Measurements from ENCODE around the gene GOLGA6L10.
A peak's percentile ranks its signal among the peaks of the same experiment; 100 is the strongest.
"Not testable (repeated sequence)": the region's sequence is repeated elsewhere in the genome, so short reads cannot be mapped to it uniquely, and the experiment has no call there.

Gene GOLGA6L10, protein sequence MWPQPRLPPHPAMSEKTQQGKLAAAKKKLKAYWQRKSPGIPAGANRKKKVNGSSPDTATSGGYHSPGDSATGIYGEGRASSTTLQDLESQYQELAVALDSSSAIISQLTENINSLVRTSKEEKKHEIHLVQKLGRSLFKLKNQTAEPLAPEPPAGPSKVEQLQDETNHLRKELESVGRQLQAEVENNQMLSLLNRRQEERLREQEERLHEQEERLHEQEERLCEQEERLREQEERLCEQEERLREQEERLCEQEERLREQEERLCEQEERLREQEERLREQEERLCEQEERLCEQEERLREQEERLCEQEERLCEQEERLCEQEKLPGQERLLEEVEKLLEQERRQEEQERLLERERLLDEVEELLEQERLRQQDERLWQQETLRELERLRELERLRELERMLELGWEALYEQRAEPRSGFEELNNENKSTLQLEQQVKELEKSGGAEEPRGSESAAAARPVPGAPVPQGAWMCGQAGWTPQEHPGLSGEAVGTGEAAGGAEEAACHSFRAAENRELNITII

DNA sequence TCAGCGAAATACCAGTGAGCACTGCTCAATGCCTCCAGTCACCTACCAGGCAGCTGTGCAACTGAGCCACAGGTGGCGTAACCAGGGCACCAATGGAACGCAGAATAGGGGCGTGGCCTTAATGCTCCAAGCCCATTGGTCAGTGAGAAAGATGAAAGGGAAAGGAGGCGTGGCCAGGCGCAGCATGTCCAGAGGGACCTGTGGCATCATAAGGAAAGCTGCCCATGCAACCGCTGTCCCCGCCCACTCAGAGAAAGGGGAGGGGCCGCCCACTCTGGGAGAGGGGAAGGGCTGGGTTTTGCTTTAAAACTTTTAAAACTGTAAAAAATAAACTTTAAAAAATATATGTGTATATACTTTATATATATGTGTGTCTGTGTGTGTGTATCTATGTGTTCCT is at the start of gene GOLGA6L10:
Gene GOLGA6L10, minus strand, starts transcription at position 101 of the 400 bp plus-strand sequence. Its CDS starts 100 bp downstream, at position 1.
- not testable (repeated sequence) for DNase-seq (ENCODE audit: low read depth)

GRCh38 chr15:82398785-82399184 is 49.5 kb upstream of the GOLGA6L10 start:
- DNase-seq (ENCODE audit: low read depth), result no peak

DNA sequence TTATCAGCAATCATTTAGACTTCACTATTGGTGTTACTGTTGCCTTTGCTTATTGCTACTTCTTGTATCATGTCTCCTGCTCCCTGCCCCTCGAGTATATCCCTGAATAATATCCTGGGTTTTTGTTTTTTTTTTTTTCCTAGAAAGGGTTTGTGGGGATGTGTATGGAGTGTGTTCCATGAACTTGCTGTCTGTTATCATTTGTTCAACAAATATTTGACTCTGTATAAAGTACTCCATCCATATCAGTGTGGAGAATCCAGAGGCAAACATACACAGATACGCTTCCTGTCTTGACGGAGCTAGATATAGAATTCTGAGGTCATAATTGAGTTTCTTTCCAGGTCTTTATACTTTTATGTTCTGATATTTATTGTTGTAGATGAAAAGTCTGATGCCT is 48.5 kb upstream of the GOLGA6L10 start:
- DNase-seq (ENCODE audit: low read depth), result no peak

GRCh38 chr15:82395788-82396187 is 46.5 kb upstream of the GOLGA6L10 start:
- DNase-seq (ENCODE audit: low read depth), result not testable (repeated sequence)

DNA sequence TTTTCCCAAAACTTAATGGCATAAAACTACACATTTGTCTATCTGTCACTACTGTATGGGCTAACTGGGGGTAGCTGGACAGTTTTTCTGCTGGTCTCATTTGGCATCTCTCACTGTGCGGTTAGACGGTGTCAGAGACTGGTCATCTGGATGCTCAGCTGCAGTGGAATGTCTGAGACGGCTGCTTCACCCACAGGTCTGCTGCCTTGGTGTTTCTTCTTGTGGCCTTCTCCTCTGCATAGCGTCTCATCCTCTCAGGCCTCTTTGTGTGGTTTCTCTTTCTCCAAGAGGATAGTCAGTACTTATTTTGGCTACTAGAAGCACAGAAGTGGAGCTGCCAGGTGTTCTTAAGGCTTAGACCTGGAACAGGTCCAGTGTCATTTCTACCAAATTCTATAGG is 44.4 kb upstream of the GOLGA6L10 start:
- DNase-seq (ENCODE audit: low read depth), result no peak

DNA sequence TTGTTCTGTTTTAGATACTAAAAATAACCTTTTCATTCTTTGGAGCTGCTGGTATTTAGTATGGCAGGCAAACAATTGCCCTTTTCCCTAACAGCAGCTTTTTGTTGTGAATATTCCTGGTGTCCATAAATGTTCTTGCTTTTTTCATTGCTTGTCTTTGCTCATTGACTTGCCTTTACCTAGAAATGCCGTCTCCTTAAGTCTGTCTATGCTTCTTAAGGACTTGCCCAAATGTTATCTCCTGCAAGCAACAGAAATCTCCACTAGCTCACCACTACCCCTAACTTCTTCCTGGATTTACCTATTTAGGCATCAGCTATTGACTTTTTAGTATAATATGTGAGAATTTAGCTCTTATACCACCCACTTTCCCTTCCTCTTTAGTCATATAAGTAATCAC is 42.8 kb upstream of the GOLGA6L10 start:
- not testable (repeated sequence) for DNase-seq (ENCODE audit: low read depth)

DNA sequence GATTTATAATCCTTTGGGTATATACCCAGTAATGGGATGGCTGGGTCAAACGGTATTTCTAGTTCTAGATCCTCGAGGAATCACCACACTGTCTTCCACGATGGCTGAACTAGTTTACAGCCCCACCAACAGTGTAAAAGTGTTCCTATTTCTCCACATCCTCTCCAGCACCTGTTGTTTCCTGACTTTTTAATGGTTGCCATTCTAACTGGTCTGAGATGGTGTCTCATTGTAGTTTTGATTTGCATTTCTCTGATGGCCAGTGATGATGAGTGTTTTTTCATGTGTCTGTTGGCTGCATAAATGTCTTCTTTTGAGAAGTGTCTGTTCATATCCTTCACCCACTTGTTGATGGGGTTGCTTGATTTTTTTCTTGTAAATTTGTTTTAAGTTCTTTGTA is 40.9 kb upstream of the GOLGA6L10 start:
- not testable (repeated sequence) for DNase-seq (ENCODE audit: low read depth)

GRCh38 chr15:82387209-82387608 is 37.9 kb upstream of the GOLGA6L10 start:
- DNase-seq (ENCODE audit: low read depth), result not testable (repeated sequence)

GRCh38 chr15:82381330-82381955 is 32.2 kb upstream of the GOLGA6L10 start:
- not testable (repeated sequence) for DNase-seq (ENCODE audit: low read depth)

- DNase-seq (ENCODE audit: low read depth), result not testable (repeated sequence)
Observed at GRCh38 chr15:82379552-82379951, 30.3 kb upstream of the GOLGA6L10 start.

DNA sequence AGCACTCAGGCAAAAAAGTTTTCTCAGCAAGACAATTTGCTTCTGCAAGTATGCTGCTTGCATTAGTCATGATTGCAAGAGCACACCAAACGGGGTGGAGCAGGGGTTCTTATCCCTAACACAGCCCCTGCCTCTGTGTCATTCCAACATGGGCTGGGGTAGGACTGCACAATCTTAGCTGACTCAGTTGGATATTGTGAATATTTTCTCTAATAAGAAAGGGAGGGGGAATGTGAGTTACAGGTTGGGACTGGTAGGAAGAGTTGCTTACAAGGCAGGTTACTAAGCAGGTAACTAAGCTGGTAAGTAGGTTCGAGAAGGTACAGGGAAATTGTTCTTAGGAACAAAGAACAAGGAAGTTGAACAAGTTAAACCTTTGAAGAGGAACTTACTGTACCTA is 24.4 kb upstream of the GOLGA6L10 start:
- DNase-seq (ENCODE audit: low read depth), result not testable (repeated sequence)

DNA sequence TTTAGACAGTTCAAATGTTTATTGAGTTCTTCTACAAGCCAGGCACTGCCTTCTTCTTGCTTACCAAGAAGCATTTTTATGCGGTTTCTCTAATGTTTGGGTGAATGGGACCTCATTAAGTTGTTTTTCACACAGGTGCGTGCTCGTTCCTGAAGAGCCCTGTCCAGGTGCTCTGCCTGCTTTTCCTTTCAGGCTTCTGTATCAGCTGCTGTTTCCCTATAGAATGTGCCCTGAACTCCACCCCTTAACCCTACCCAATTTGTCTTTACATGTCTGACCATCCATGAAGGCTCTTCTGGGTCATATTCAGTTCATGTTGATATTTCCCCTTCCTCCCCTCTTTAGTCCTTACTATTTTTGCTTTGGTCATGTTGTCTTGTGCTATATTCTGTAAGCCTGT is 22.4 kb upstream of the GOLGA6L10 start:
- DNase-seq (ENCODE audit: low read depth), result no peak

- DNase-seq (ENCODE audit: low read depth), result not testable (repeated sequence)
Observed at GRCh38 chr15:82367790-82368189, 18.5 kb upstream of the GOLGA6L10 start.

DNA sequence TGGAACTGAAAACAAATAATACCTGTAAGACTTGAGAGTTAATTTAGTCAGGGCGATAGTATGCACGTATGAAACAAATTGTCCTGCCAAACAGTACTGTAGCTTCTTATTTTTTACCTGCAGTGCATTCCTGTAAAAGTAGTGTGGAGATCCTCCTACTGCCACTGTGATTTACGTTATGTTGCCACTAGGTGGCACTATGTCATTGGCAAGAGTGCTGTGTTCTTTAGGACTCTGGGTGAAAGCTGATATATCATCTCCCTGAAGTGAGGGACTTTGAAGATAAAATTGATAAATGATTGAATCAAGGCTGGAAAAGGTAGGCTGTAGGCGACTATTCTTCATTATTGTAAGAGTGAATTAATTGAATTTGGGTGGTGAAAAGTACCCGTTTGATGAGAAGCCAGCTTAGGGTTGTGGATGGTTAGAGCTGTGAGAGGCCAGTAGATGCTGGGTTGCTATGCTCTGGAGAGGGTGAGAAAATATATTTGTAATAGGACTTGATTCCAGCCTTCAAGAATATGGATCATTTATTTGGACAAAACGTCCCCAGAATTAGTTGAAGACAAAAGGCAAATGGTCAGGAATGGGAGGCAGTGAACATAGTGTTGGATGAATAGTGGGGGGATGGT is 16.5 kb upstream of the GOLGA6L10 start:
- not testable (repeated sequence) for DNase-seq (ENCODE audit: low read depth)

- not testable (repeated sequence) for DNase-seq (ENCODE audit: low read depth)
Observed at GRCh38 chr15:82364548-82364947, 15.3 kb upstream of the GOLGA6L10 start.

DNA sequence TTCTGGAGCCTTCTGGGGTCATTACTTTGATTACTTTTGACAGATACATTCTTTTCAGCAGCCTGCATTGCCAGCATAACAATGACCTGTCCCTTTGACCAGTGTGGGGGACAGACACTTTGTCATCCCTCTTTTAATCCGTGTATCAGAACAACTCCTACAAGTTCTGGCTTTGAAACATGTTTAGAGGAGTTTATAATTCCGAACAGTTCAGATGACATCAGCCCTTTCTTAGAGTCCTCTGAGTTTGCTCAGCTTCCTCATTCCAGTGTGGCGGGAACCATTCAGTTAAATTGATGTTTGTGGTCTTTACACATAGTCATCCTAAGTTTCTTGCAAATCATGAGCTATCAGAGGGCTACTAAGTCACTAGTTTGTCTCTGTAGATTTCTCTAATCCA is 13.5 kb upstream of the GOLGA6L10 start:
- not testable (repeated sequence) for DNase-seq (ENCODE audit: low read depth)

GRCh38 chr15:82360618-82361017 is 11.3 kb upstream of the GOLGA6L10 start:
- not testable (repeated sequence) for DNase-seq (ENCODE audit: low read depth)

DNA sequence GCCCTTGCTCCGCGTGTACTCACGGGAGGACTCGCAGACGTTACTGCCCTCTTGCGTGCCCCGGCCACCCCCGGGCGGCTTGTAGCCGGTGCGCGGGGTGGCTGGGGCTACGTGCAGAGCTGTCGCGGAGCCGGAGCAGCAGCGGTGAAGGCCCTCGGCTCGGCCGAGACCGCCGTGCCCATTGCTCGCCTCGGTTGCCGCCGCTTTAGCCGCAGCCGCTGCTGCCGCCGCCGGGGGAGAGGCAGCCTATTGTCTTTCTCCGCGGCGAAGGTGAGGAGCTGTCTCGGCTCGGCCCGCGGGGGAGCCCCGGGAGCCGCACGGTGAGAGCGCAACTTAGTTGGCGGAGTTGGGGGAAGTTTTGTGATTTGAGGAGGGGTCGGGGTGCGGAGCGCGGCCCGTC is 5.8 kb upstream of the GOLGA6L10 start:
- not testable (repeated sequence) for DNase-seq (ENCODE audit: low read depth)

GRCh38 chr15:82354546-82354945 is 5.3 kb upstream of the GOLGA6L10 start:
- not testable (repeated sequence) for DNase-seq (ENCODE audit: low read depth)

DNA sequence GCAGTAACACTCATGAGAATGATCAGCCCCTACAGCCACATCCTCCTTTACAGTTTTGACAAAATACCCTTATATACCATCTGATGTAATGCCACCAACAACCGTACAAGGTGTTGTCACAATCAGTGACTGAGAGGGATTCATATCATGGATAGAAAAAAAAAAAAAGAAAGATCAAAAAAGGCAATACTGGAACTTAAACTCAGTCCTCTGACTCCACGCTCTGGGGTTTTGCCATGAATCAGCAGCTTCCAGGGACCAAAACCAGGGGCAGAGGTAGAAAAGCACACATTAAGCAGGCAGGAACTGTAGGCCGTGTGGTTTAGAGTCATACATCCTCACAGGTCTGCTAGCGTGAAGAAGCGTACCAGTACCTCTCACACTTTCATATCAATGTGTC is 1.6 kb downstream of the GOLGA6L10 start:
- DNase-seq (ENCODE audit: low read depth), result peak; percentile 6

- not testable (repeated sequence) for DNase-seq (ENCODE audit: low read depth)
Observed at GRCh38 chr15:82345176-82345575, 4.1 kb downstream of the GOLGA6L10 start.

DNA sequence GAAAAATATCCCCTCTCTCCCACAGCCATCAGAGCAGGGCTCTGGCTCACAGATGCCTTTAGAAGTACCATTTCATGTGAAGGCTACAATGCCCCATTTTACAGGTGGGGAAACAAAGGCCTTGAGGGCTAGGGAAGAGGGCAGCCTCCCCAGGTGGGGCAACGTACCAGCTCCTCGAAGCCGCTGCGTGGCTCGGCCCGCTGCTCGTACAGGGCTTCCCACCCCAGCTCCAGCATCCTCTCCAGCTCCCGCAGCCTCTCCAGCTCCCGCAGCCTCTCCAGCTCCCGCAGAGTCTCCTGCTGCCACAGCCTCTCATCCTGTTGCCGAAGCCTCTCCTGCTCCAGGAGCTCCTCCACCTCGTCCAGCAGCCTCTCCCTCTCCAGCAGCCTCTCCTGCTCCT is 4.9 kb downstream of the GOLGA6L10 start:
- DNase-seq (ENCODE audit: low read depth), result not testable (repeated sequence)

DNA sequence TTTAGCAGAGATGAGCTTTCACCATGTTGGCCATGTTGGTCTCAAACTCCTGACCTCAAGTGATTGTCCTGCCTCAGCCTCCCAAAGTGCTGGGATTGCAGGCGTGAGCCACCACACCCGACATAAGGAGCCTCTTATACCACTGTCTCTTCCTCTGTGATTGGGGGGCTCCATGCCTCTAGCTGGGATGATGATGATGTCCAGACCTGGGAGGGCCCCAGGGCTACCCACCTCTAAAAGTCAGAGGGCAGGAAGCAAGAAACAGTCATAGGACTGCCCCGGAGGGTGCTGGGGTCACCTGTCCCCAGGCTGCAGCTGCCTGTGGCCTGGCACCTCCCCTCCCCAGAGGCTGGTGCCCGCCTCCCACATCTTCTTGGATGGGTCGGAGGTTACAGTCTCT is 5.4 kb downstream of the GOLGA6L10 start:
- DNase-seq (ENCODE audit: low read depth), result not testable (repeated sequence)
